H9 (cell line): ENCODE measurements around the gene CTNNA3. TPM values are rescaled to one million over a fixed set of nuclear protein-coding genes. Genes with fewer than 3 reads are reported as not detected.

Experiments used
- DNase-seq: peaks from one replicate; pipeline ENCODE4 v3.0.0-alpha.2; 2017
- H2AFZ ChIP-seq: one replicate; pipeline ENCODE4 v1.6.1; 2013; ENCODE audit warnings: mild to moderate bottlenecking, low read length, control low read depth, moderate library complexity
- H2AK5ac ChIP-seq: 2 replicates; pipeline ENCODE4 v1.6.1; 2013; ENCODE audit warnings: low read length, control low read depth, mixed read lengths; ENCODE audit not compliant: insufficient read length
- H2BK120ac ChIP-seq: one replicate; pipeline ENCODE4 v1.6.1; 2013; ENCODE audit warnings: low read depth, mild to moderate bottlenecking, low read length, control low read depth, inconsistent platforms; ENCODE audit not compliant: poor library complexity, severe bottlenecking
- H2BK12ac ChIP-seq: 2 replicates; pipeline ENCODE4 v1.6.1; 2013; ENCODE audit warnings: low read length, control low read depth, mixed read lengths, low read depth; ENCODE audit not compliant: insufficient read length
- H2BK15ac ChIP-seq: 2 replicates; pipeline ENCODE4 v1.6.1; 2013; ENCODE audit warnings: low read depth, low read length, control low read depth
- H2BK20ac ChIP-seq: one replicate; pipeline ENCODE4 v1.6.1; 2013; ENCODE audit warnings: low read depth, mild to moderate bottlenecking, low read length, control low read depth, inconsistent platforms; ENCODE audit not compliant: poor library complexity, severe bottlenecking
- H2BK5ac ChIP-seq: 2 replicates; pipeline ENCODE4 v1.6.1; 2013; ENCODE audit warnings: low read length, control low read depth, mixed read lengths; ENCODE audit not compliant: insufficient read length
- H3K14ac ChIP-seq: 2 replicates; pipeline ENCODE4 v1.6.1; 2013; ENCODE audit warnings: low read length, control low read depth; ENCODE audit not compliant: insufficient read depth
- H3K18ac ChIP-seq: 2 replicates; pipeline ENCODE4 v1.6.1; 2013; ENCODE audit warnings: low read depth, mild to moderate bottlenecking, mixed read lengths, low read length, control low read depth; ENCODE audit not compliant: insufficient read length
- H3K23ac ChIP-seq: 2 replicates; pipeline ENCODE4 v1.6.1; 2013; ENCODE audit warnings: low read length, control low read depth, mixed read lengths, low read depth; ENCODE audit not compliant: insufficient read length
- H3K23me2 ChIP-seq: 2 replicates; pipeline ENCODE4 v1.6.1; 2013; ENCODE audit warnings: low read depth, mild to moderate bottlenecking, mixed read lengths, low read length, control low read depth; ENCODE audit not compliant: insufficient read length, poor library complexity, severe bottlenecking
- H3K27ac ChIP-seq: 2 replicates; pipeline ENCODE4 v1.5.1; 2013; ENCODE audit warnings: low read length, control low read depth, mixed read lengths, low read depth; ENCODE audit not compliant: insufficient read length
- H3K27me3 ChIP-seq: 2 replicates; pipeline ENCODE4 v1.6.1; 2013; ENCODE audit warnings: low read length, control low read depth, inconsistent platforms; ENCODE audit not compliant: insufficient read depth
- H3K4ac ChIP-seq: 2 replicates; pipeline ENCODE4 v1.6.1; 2013; ENCODE audit warnings: low read depth, mild to moderate bottlenecking, control low read depth, inconsistent platforms, low read length, moderate library complexity
- H3K4me1 ChIP-seq: 2 replicates; pipeline ENCODE4 v1.6.1; 2013; ENCODE audit warnings: low read length, control low read depth, inconsistent platforms; ENCODE audit not compliant: insufficient read depth
- H3K4me2 ChIP-seq: 2 replicates; pipeline ENCODE4 v1.6.1; 2013; ENCODE audit warnings: low read length, control low read depth, mixed read lengths; ENCODE audit not compliant: insufficient read length, insufficient read depth
- H3K56ac ChIP-seq: 2 replicates; pipeline ENCODE4 v1.6.1; 2013; ENCODE audit warnings: low read depth, mild to moderate bottlenecking, mixed read lengths, low read length, control low read depth; ENCODE audit not compliant: insufficient read length
- H3K79me1 ChIP-seq: 2 replicates; pipeline ENCODE4 v1.6.1; 2013; ENCODE audit warnings: low read depth, mild to moderate bottlenecking, moderate library complexity, low read length, control low read depth, inconsistent platforms; ENCODE audit not compliant: insufficient read depth, poor library complexity, severe bottlenecking
- H3K79me2 ChIP-seq: 2 replicates; pipeline ENCODE4 v1.6.1; 2013; ENCODE audit warnings: low read length, control low read depth, inconsistent platforms; ENCODE audit not compliant: insufficient read depth
- H3K9ac ChIP-seq: 2 replicates; pipeline ENCODE4 v1.6.1; 2013; ENCODE audit warnings: low read length, control low read depth, mixed read lengths; ENCODE audit not compliant: insufficient read length; ENCODE audit errors: extremely low read depth
- H3K9me3 ChIP-seq: one replicate; pipeline ENCODE4 v1.6.1; 2013; ENCODE audit warnings: low read depth, low read length, inconsistent platforms; ENCODE audit not compliant: control insufficient read depth
- H3T11ph ChIP-seq: one replicate; pipeline ENCODE4 v1.6.1; 2013; ENCODE audit warnings: mild to moderate bottlenecking, low read length, control low read depth, inconsistent platforms
- H4K20me1 ChIP-seq: one replicate; pipeline ENCODE4 v1.6.1; 2013; ENCODE audit not compliant: control insufficient read depth, insufficient read length, insufficient read depth
- H4K5ac ChIP-seq: 2 replicates; pipeline ENCODE4 v1.6.1; 2013; ENCODE audit warnings: low read depth, mild to moderate bottlenecking, mixed read lengths, low read length, control low read depth; ENCODE audit not compliant: insufficient read length
- H4K8ac ChIP-seq: replicated peaks from 2 replicates; pipeline ENCODE4 v1.6.1; 2013; ENCODE audit warnings: low read length, control low read depth, mixed read lengths, low read depth; ENCODE audit not compliant: insufficient read length
- H4K91ac ChIP-seq: 2 replicates; pipeline ENCODE4 v1.6.1; 2013; ENCODE audit warnings: low read depth, mild to moderate bottlenecking, moderate library complexity, mixed read lengths, low read length, control low read depth; ENCODE audit not compliant: insufficient read length
- H3K27ac Mint-ChIP-seq, 3 experiments: 2 replicates in 2 of 3; 3 replicates in 1 of 3; pipeline ENCODE4 v1.8.0; 2020 to 2021; ENCODE audit warnings: mixed read lengths in 3 of 3, mild to moderate bottlenecking in 1 of 3, moderate library complexity in 1 of 3
- H3K27me3 Mint-ChIP-seq: 2 replicates; pipeline ENCODE4 v1.8.0; 2021; ENCODE audit warnings: low read depth, mild to moderate bottlenecking, moderate library complexity, mixed read lengths
- H3K36me3 Mint-ChIP-seq, 3 experiments: 2 replicates in 2 of 3; 3 replicates in 1 of 3; pipeline ENCODE4 v1.8.0; 2020 to 2021; ENCODE audit warnings: low read depth in 3 of 3, mixed read lengths in 3 of 3; ENCODE audit not compliant: insufficient read depth in 1 of 3
- H3K4me1 Mint-ChIP-seq, 2 experiments: 2 replicates each; pipeline ENCODE4 v1.8.0; 2020; ENCODE audit warnings: mixed read lengths in 2 of 2
- H3K4me3 Mint-ChIP-seq, 2 experiments: 2 replicates in 1 of 2; 3 replicates in 1 of 2; pipeline ENCODE4 v1.8.0; 2020 to 2021; ENCODE audit warnings: mild to moderate bottlenecking in 2 of 2, mixed read lengths in 2 of 2, moderate library complexity in 1 of 2
- H3K9me3 Mint-ChIP-seq, 2 experiments: 2 replicates in 1 of 2; 3 replicates in 1 of 2; pipeline ENCODE4 v1.8.0; 2020; ENCODE audit warnings: mild to moderate bottlenecking in 2 of 2, mixed read lengths in 2 of 2, moderate library complexity in 1 of 2
- whole genome bisulfite sequencing: extraction: QIAGEN DNeasy Blood & Tissue Kit; methylation state at CpG from one replicate; pipeline ENCODE4 v1.1.7; 2013; ENCODE audit warnings: missing lambda C conversion rate, low lambda C conversion rate, mixed read lengths; ENCODE audit not compliant: insufficient read length; ENCODE audit errors: extremely low coverage; 5-methylcytosine and 5-hydroxymethylcytosine counted together
- total RNA-seq: library from RNA; stranded (reverse); gene quantifications from 2 replicates; pipeline ENCODE4 v1.2.1, GENCODE V29; 2021
- TF ChIP-seq, protein P1 (sequence below): fragments of 200-600 bp; sonication (generic); conservative IDR thresholded peaks from 3 replicates; pipeline ENCODE4 v1.8.0; 2021; ENCODE audit warnings: antibody characterized with exemption, mild to moderate bottlenecking

The CTNNA3 gene
- total RNA-seq, 1 experiment from 2014 or later: 3.3 TPM

DNA sequence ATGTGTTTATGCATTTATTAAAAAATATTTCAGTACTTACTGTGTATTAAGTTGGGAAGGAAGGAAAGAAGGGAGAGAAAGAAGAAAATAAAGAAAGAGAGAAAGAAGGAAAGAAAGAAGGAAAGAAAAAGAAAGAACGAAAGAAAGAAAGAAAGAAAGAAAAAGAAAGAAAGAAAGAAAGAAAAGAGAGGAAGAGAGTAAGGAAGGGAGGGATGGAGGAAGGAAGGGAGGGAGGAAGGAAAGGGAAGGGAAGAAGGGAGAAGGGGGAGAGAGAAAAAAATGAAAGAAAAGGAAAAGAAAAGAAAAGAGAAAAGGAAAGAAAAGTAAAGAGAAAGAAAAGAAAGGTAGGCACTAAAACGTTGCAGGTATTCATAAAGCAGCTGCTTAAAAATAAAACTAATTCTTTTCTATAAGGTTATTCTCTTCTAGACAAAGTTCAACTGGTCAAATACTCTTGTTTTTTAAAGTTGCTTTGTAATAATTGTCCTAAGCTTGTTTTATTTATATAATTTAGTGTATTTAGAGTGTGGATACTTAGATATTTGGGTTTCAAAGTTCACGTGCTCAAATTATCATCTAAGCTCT, 1473.4 kb downstream of the CTNNA3 start:
- no peak overlapping the region for H3K23ac ChIP-seq
- peaks cover 0 to 4% (median 0%) of the 10 kb centered on the region in 3 experiments; a peak in 5 of 7 replicates for H3K36me3 Mint-ChIP-seq
- H2AK5ac ChIP-seq: no peak overlapping the region
- peaks cover 4 to 8% of the 10 kb centered on the region in 2 experiments for H3K9me3 Mint-ChIP-seq
- no peaks in the 10 kb centered on the region for H4K20me1 ChIP-seq
- TF ChIP-seq, protein P1, sequence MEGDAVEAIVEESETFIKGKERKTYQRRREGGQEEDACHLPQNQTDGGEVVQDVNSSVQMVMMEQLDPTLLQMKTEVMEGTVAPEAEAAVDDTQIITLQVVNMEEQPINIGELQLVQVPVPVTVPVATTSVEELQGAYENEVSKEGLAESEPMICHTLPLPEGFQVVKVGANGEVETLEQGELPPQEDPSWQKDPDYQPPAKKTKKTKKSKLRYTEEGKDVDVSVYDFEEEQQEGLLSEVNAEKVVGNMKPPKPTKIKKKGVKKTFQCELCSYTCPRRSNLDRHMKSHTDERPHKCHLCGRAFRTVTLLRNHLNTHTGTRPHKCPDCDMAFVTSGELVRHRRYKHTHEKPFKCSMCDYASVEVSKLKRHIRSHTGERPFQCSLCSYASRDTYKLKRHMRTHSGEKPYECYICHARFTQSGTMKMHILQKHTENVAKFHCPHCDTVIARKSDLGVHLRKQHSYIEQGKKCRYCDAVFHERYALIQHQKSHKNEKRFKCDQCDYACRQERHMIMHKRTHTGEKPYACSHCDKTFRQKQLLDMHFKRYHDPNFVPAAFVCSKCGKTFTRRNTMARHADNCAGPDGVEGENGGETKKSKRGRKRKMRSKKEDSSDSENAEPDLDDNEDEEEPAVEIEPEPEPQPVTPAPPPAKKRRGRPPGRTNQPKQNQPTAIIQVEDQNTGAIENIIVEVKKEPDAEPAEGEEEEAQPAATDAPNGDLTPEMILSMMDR: no peak
- no peak for DNase-seq
- H3K9ac ChIP-seq: no peak overlapping the region
- H3K4me1 Mint-ChIP-seq: no peaks in the 10 kb centered on the region
- H3K4me3 Mint-ChIP-seq: no peak overlapping the region
- no peak overlapping the region for H2BK120ac ChIP-seq
- no peaks in the 10 kb centered on the region for H3K27me3 Mint-ChIP-seq
- no peak overlapping the region for H4K91ac ChIP-seq
- no peaks in the 10 kb centered on the region for H3K79me2 ChIP-seq
- no peak overlapping the region for H2BK20ac ChIP-seq
- no peaks in the 10 kb centered on the region for H3K4me1 ChIP-seq
- H3K9me3 ChIP-seq: no peaks in the 10 kb centered on the region
- no peak overlapping the region for H3K56ac ChIP-seq
- no peak overlapping the region for H3K27ac ChIP-seq
- no peak overlapping the region for H4K5ac ChIP-seq
- no peak overlapping the region for H3K14ac ChIP-seq
- H3K4ac ChIP-seq: no peak overlapping the region
- H3K23me2 ChIP-seq: no peaks in the 10 kb centered on the region
- no peaks in the 10 kb centered on the region for H3K79me1 ChIP-seq
- H2BK15ac ChIP-seq: no peak overlapping the region
- no peak overlapping the region for H3T11ph ChIP-seq
- H3K27ac Mint-ChIP-seq: no peak overlapping the region
- H3K18ac ChIP-seq: no peak overlapping the region
- no peak overlapping the region for H2BK12ac ChIP-seq
- H2BK5ac ChIP-seq: no peak overlapping the region
- H4K8ac ChIP-seq: no peak overlapping the region
- H3K27me3 ChIP-seq: no peaks in the 10 kb centered on the region
- no peak overlapping the region for H3K4me2 ChIP-seq
- H2AFZ ChIP-seq: no peak overlapping the region
- WGBS: no CpG with 5 or more reads among the region's 3 CpGs
